Astrocyte of the spinal cord (primary cell): ENCODE measurements around the gene PLET1.

Experiments
- DNase-seq: peaks from one replicate; pipeline ENCODE4 v3.0.0; 2011; ENCODE audit warnings: low read depth, low spot score
- H3K4me3 ChIP-seq: 2 replicates; pipeline ENCODE4 v1.5.1; 2011; ENCODE audit warnings: low read depth, mild to moderate bottlenecking, low read length, moderate library complexity
- CTCF ChIP-seq: IDR thresholded peaks from 2 replicates; pipeline ENCODE4 v1.5.1; 2012; ENCODE audit warnings: low read depth, mild to moderate bottlenecking, low read length, inconsistent platforms
- in situ Hi-C: cut with HindIII; loops from 2 replicates; pipeline ENCODE4 v1.10.0; 2017; ENCODE audit warnings: low sequenced_read_pairs

PLET1 gene

GRCh38 chr11:112253605-112254242, 6.9 kb downstream of the PLET1 start:
- no peak for DNase-seq
- TF ChIP-seq CTCF = no peak
- in situ Hi-C loops = no loop called here
- H3K4me3 ChIP-seq = no peak overlapping the region

- no peak overlapping the region for H3K4me3 ChIP-seq
- TF ChIP-seq CTCF = no peak
- DNase-seq = no peak
- in situ Hi-C loops = no loop called here
Measured at GRCh38 chr11:112249871-112250610, 10.6 kb downstream of the PLET1 start.

- no peak overlapping the region for H3K4me3 ChIP-seq
- in situ Hi-C loops = no loop called here
- no peak for TF ChIP-seq CTCF
- DNase-seq = peak; percentile 88
Measured at GRCh38 chr11:112248201-112248600, 12.5 kb downstream of the PLET1 start.

- TF ChIP-seq CTCF = no peak
Measured at GRCh38 chr11:112247201-112247600, 13.5 kb downstream of the PLET1 start.

GRCh38 chr11:112241486-112241885, 19.2 kb downstream of the PLET1 start:
- TF ChIP-seq CTCF = no peak
- in situ Hi-C loops = no loop called here
- no peak overlapping the region for H3K4me3 ChIP-seq
- DNase-seq = peak; percentile 69

More at GRCh38 chr11:112247201-112247600, 13.5 kb downstream of the PLET1 start:
- peak; percentile 37 for DNase-seq
- in situ Hi-C loops = no loop called here
- H3K4me3 ChIP-seq = no peak overlapping the region

- TF ChIP-seq CTCF = no peak
- in situ Hi-C loops = no loop called here
- peak; percentile 74 for DNase-seq
Measured at GRCh38 chr11:112238041-112238440, 22.6 kb downstream of the PLET1 start.

More at GRCh38 chr11:112238041-112238440, 22.6 kb downstream of the PLET1 start:
- H3K4me3 ChIP-seq = no peak overlapping the region
